MCF 10A (cell line): ENCODE results near the gene PPP2R5C. TPM values are rescaled to one million over a fixed set of nuclear protein-coding genes. Genes with fewer than 3 reads are reported as not detected.

Experiments used
- BruUV-seq: library from RNA; stranded (reverse); fragments of 400-500 nt; replicated peaks from 2 replicates; lab custom pipeline; 2021; lab: Mats Ljungman, UMichigan
- CTCF ChIA-PET: fragments of 300-600 bp; sonication (Branson Sonifier 250); formaldehyde crosslinking; extraction: SDS; loops from one replicate; lab custom pipeline; 2021; ENCODE audit warnings: antibody characterized with exemption, inconsistent platforms; lab: Yijun Ruan, JAX
- POLR2A ChIA-PET: fragments of 300-600, 350-650 bp; sonication (Branson Sonifier 250); formaldehyde crosslinking; extraction: SDS; loops from one replicate; lab custom pipeline; 2020; ENCODE audit warnings: antibody characterized with exemption, inconsistent platforms; lab: Yijun Ruan, JAX
- DNase-seq: peaks from one replicate; pipeline ENCODE4 v3.0.0-alpha.2; 2018; ENCODE audit not compliant: unreplicated experiment
- H3K27ac Mint-ChIP-seq: one replicate; pipeline ENCODE4 v1.8.0; 2022; ENCODE audit warnings: mild to moderate bottlenecking, low read depth, mixed read lengths; ENCODE audit not compliant: unreplicated experiment
- H3K27me3 Mint-ChIP-seq: one replicate; pipeline ENCODE4 v1.8.0; 2022; ENCODE audit warnings: mixed read lengths; ENCODE audit not compliant: insufficient read depth, unreplicated experiment
- H3K36me3 Mint-ChIP-seq: one replicate; pipeline ENCODE4 v1.8.0; 2022; ENCODE audit warnings: mild to moderate bottlenecking, moderate library complexity, mixed read lengths; ENCODE audit not compliant: insufficient read depth, unreplicated experiment
- H3K4me1 Mint-ChIP-seq: one replicate; pipeline ENCODE4 v1.8.0; 2022; ENCODE audit warnings: mixed read lengths; ENCODE audit not compliant: insufficient read depth, unreplicated experiment
- H3K4me3 Mint-ChIP-seq: one replicate; pipeline ENCODE4 v1.8.0; 2022; ENCODE audit warnings: mild to moderate bottlenecking, moderate library complexity, mixed read lengths; ENCODE audit not compliant: unreplicated experiment
- H3K9me3 Mint-ChIP-seq: one replicate; pipeline ENCODE4 v1.8.0; 2022; ENCODE audit warnings: mixed read lengths; ENCODE audit not compliant: unreplicated experiment
- CTCF ChIP-seq: fragments of 200-600 bp; IDR thresholded peaks from one replicate; pipeline ENCODE4 v1.8.0; 2022; ENCODE audit warnings: antibody characterized with exemption, mild to moderate bottlenecking; ENCODE audit not compliant: unreplicated experiment
- intact Hi-C: fragments of 100-400 bp; cut with micrococcal nuclease; formaldehyde crosslinking; loops from 2 replicates; pipeline ENCODE4 v1.14.1; 2022
- total RNA-seq: library from RNA; stranded (reverse); gene quantifications from 2 replicates; pipeline ENCODE4 v1.2.3, GENCODE V29; 2022

Gene PPP2R5C
- total RNA-seq, 1 experiment from 2014 or later, result 118 TPM

DNA sequence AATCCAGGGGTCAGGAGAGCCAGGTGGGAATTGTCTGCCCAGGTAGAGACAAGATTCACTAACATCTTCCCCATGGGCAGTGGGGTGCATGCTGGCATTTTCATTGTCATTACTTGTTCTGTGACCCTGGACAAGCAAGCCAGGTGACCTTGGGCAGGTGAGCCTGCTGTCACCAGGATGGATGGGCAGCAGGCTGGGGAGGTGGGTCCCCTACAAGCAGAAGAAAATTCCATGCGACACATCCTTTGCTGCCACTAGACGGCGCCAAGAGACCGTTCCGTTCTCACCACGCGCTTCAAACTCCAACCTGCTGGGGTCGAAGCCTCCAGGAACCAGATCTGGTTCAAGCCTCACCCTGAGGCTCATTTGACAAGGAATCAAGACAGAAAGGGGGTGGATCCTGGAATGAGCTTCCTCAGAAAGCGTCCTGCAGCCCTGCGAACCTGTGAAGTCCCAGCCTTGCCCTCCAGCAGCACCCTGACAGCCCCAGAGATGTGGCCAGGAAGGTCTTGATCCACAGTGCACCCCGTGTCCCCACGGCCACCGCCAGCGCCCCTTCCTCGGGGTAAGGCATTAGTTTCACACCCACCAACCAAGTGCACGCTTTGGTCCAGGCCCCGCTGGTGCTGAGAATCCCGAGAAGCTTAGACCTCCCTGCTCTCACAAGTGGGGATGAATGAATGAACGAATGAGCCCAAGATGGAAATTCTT lies 199.7 kb downstream of the PPP2R5C start:
- no TSS peak for BruUV-seq
- peaks cover 6% of the 10 kb centered on the region for H3K36me3 Mint-ChIP-seq
- no peaks in the 10 kb centered on the region for H3K9me3 Mint-ChIP-seq
- no peaks in the 10 kb centered on the region for H3K27me3 Mint-ChIP-seq
- ChIA-PET POLR2A (interaction anchor here (0.6 to 2.4 kb wide), 7 partner anchors 11 to 179 kb away, joined by 3 to 12 read pairs (median 5); no protein-coding TSS in a partner anchor), CTCF (interaction anchor here (0.5 to 4.1 kb wide), 34 partner anchors 8 to 1244 kb away, joined by 3 to 39 read pairs (median 4); no protein-coding TSS in a partner anchor)
- H3K4me3 Mint-ChIP-seq, result peak overlapping the region; percentile 38
- TF ChIP-seq CTCF, result peak; percentile 88
- peak; percentile 82 for DNase-seq
- H3K27ac Mint-ChIP-seq, result no peak overlapping the region
- intact Hi-C loops, result loop anchor here (1.0 to 5.0 kb wide), 4 partner anchors 96 to 356 kb away; partner anchors contain the start of gene ZNF839
- peaks cover 37% of the 10 kb centered on the region for H3K4me1 Mint-ChIP-seq

DNA sequence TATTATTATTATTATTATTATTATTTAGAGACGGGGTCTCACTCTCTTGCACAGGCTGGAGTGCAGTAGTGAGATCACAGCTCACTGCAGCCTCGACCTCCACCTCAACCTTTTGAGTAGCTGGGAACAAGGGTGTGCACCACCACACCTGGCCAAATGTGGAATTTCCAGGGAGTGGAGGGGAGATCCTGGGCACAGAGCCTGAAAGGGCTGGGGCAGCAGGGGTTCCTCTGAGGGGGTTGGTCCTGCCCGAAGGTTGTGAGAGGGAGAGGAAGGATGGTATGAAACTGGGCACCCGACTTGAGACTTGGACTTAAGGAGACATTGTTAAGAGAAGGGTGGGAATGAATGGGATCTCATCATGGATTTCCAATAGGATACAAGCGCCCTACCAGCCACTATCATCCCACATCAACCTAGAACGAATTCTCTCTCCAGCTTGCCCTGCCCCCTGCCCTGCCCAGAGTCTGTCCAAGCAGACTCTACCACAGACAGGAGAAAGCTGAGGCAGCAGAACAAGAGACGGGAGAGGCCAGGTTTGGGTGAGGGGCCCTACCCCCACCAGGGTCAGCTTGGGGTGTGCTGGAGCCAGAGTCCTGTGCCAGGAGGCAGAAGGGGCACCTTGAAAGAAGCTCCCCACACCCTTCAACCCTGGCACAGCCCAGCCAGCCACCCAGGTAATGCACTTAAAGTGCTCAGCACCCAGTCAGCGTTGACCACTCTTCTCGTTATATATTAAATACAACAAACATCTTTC lies 200.4 kb downstream of the PPP2R5C start:
- peaks cover 37% of the 10 kb centered on the region for H3K4me1 Mint-ChIP-seq
- no peak for TF ChIP-seq CTCF
- CTCF ChIA-PET, result interaction anchor here (0.5 to 4.1 kb wide), 26 partner anchors 9 to 1243 kb away, joined by 3 to 39 read pairs (median 4); no protein-coding TSS in a partner anchor

GRCh38 chr14:101962503-101962874 lies 201.0 kb downstream of the PPP2R5C start:
- CTCF ChIA-PET, result interaction anchor here (0.6 to 4.1 kb wide), 10 partner anchors 9 to 509 kb away, joined by 3 to 39 read pairs (median 10); no protein-coding TSS in a partner anchor
- BruUV-seq, result no TSS peak
- no peak overlapping the region for H3K4me3 Mint-ChIP-seq
- H3K36me3 Mint-ChIP-seq, result peaks cover 6% of the 10 kb centered on the region
- no peaks in the 10 kb centered on the region for H3K27me3 Mint-ChIP-seq
- peak overlapping the region; percentile 51 for H3K27ac Mint-ChIP-seq
- TF ChIP-seq CTCF, result no peak
- DNase-seq, result peak; percentile 89
- POLR2A ChIA-PET, result interaction anchor here (0.6 to 2.4 kb wide), 5 partner anchors 10 to 1774 kb away, joined by 4 to 12 read pairs (median 8); no protein-coding TSS in a partner anchor
- intact Hi-C loops, result loop anchor here (5.0 kb wide), 2 partner anchors 95 to 355 kb away; partner anchors contain the start of gene ZNF839
- peaks cover 37% of the 10 kb centered on the region for H3K4me1 Mint-ChIP-seq
- no peaks in the 10 kb centered on the region for H3K9me3 Mint-ChIP-seq

More for the DNA sequence above, 200.4 kb downstream of the PPP2R5C start:
- H3K4me3 Mint-ChIP-seq, result no peak overlapping the region
- H3K9me3 Mint-ChIP-seq, result no peaks in the 10 kb centered on the region
- no peaks in the 10 kb centered on the region for H3K27me3 Mint-ChIP-seq
- POLR2A ChIA-PET, result interaction anchor here (0.6 to 2.4 kb wide), 8 partner anchors 11 to 1773 kb away, joined by 3 to 12 read pairs (median 6); no protein-coding TSS in a partner anchor
- H3K27ac Mint-ChIP-seq, result no peak overlapping the region
- no peak for DNase-seq
- no TSS peak for BruUV-seq
- intact Hi-C loops, result loop anchor here (1.0 to 5.0 kb wide), 4 partner anchors 95 to 355 kb away; partner anchors contain the start of gene ZNF839
- H3K36me3 Mint-ChIP-seq, result peaks cover 6% of the 10 kb centered on the region
